Measurements from ENCODE around the gene PIK3AP1.

PIK3AP1 gene

GRCh38 chr10:96610817-96611216, 109.5 kb downstream of the PIK3AP1 start:
- no peak for TF ChIP-seq CTCF (IDR thresholded peaks at IDR 0.05; ENCODE audit: low read depth, low read length)
- no peak for DNase-seq (ENCODE audit: extremely low read depth, low read depth)

DNA sequence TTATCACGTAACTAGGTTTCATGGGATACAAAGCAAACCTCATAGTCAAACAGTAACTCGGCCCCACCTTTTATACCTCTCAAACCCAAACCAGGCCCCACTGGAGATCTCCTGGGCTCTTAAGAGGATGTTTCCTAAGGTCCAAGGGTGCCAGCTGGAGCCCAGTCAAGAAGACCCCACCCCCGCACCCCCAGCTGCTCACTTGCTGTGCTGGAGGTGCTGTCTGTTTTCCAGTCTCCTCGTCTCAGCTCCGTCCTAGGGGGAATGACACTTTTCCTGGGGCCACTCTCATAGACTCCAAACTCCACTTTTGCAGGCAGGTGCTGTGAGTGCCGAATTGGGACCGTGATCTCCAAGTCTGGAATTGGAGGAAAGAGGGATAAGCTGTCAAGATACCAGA, 110.8 kb downstream of the PIK3AP1 start:
- no peak for TF ChIP-seq CTCF (IDR thresholded peaks at IDR 0.05; ENCODE audit: low read depth, low read length)
- DNase-seq (ENCODE audit: extremely low read depth, low read depth), result no peak

DNA sequence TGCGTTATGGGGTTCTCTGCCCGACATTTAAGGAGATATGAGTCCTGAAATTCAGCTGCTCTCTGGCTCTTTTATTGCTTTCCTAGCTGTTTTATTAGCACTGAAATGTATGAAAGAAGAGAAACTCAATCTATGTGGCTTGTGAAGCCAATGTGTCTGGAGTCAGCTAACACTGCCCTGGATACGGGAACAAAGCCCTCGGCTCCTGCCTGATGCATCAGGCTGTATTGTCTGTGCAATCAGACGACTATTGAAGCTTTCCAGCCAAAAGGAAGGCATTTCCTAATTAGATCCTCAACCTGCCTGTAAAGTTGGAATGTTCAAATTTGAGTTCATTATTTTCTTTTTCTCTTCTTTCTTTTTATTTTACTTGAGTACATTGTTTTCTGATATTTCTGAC, 111.5 kb downstream of the PIK3AP1 start:
- no peak for DNase-seq (ENCODE audit: extremely low read depth, low read depth)
- no peak for TF ChIP-seq CTCF (IDR thresholded peaks at IDR 0.05; ENCODE audit: low read depth, low read length)

GRCh38 chr10:96608262-96608661, 112.1 kb downstream of the PIK3AP1 start:
- TF ChIP-seq CTCF (IDR thresholded peaks at IDR 0.05; ENCODE audit: low read depth, low read length), result no peak
- no peak for DNase-seq (ENCODE audit: extremely low read depth, low read depth)

- no peak for TF ChIP-seq CTCF (IDR thresholded peaks at IDR 0.05; ENCODE audit: low read depth, low read length)
- no peak for DNase-seq (ENCODE audit: extremely low read depth, low read depth)
Measured at GRCh38 chr10:96606946-96607345, 113.4 kb downstream of the PIK3AP1 start.

GRCh38 chr10:96606216-96606615, 114.1 kb downstream of the PIK3AP1 start:
- no peak for DNase-seq (ENCODE audit: extremely low read depth, low read depth)
- TF ChIP-seq CTCF (IDR thresholded peaks at IDR 0.05; ENCODE audit: low read depth, low read length), result no peak

GRCh38 chr10:96600337-96600736, 120.0 kb downstream of the PIK3AP1 start:
- TF ChIP-seq CTCF (IDR thresholded peaks at IDR 0.05; ENCODE audit: low read depth, low read length), result no peak
- DNase-seq (ENCODE audit: extremely low read depth, low read depth), result no peak

All from AG09319 (cell line).